Astrocyte (in vitro differentiated cells and primary cell): ENCODE results near the gene ARHGDIA. TPM values are rescaled to one million over a fixed set of nuclear protein-coding genes. Genes with fewer than 3 reads are reported as not detected.

Experiments used
- DNase-seq: peaks from one replicate; pipeline ENCODE4 v3.0.0-alpha.2; 2010; ENCODE audit warnings: low read depth
- FAIRE-seq: peaks from 2 replicates; lab custom pipeline; 2011; peaks lifted over from hg19 to GRCh38; lab: Jason Lieb, UNC
- H2AFZ ChIP-seq: 2 replicates; pipeline ENCODE4 v1.6.0; 2012; ENCODE audit warnings: low read depth, low read length, inconsistent platforms
- H3K27ac ChIP-seq: 2 replicates; pipeline ENCODE4 v1.5.1; 2011; ENCODE audit warnings: low read depth, low read length, inconsistent platforms
- H3K27me3 ChIP-seq: 2 replicates; pipeline ENCODE4 v1.6.0; 2011; ENCODE audit warnings: low read length, inconsistent platforms; ENCODE audit not compliant: insufficient read depth
- H3K36me3 ChIP-seq: 2 replicates; pipeline ENCODE4 v1.5.1; 2011; ENCODE audit warnings: low read length, inconsistent platforms; ENCODE audit not compliant: insufficient read depth
- H3K4me1 ChIP-seq: 2 replicates; pipeline ENCODE4 v1.5.1; 2011; ENCODE audit warnings: low read length, inconsistent platforms; ENCODE audit not compliant: insufficient read depth
- H3K4me2 ChIP-seq: 2 replicates; pipeline ENCODE4 v1.6.0; 2012; ENCODE audit warnings: low read length, inconsistent platforms
- H3K4me3 ChIP-seq: 2 replicates; pipeline ENCODE4 v1.5.1; 2011; ENCODE audit warnings: low read depth, mild to moderate bottlenecking, low read length, inconsistent platforms; ENCODE audit not compliant: insufficient read depth
- H3K79me2 ChIP-seq: 2 replicates; pipeline ENCODE4 v1.6.0; 2012; ENCODE audit warnings: mild to moderate bottlenecking, low read length, inconsistent platforms; ENCODE audit not compliant: insufficient read depth
- H3K9ac ChIP-seq: 2 replicates; pipeline ENCODE4 v1.6.0; 2012; ENCODE audit warnings: mild to moderate bottlenecking, low read length, inconsistent platforms
- H3K9me3 ChIP-seq: 2 replicates; pipeline ENCODE4 v1.5.1; 2012; ENCODE audit warnings: low read depth, mild to moderate bottlenecking, low read length, inconsistent platforms; ENCODE audit not compliant: insufficient read depth
- H4K20me1 ChIP-seq: 2 replicates; pipeline ENCODE4 v1.6.0; 2012; ENCODE audit warnings: low read length, inconsistent platforms; ENCODE audit not compliant: insufficient read depth
- H3K27ac Mint-ChIP-seq: one replicate; pipeline ENCODE4 v1.8.0; 2021; ENCODE audit warnings: mild to moderate bottlenecking, mixed read lengths; ENCODE audit not compliant: unreplicated experiment
- H3K27me3 Mint-ChIP-seq: one replicate; pipeline ENCODE4 v1.8.0; 2021; ENCODE audit warnings: low read depth, mixed read lengths; ENCODE audit not compliant: unreplicated experiment
- H3K36me3 Mint-ChIP-seq: one replicate; pipeline ENCODE4 v1.8.0; 2021; ENCODE audit warnings: low read depth, mixed read lengths; ENCODE audit not compliant: unreplicated experiment
- H3K4me1 Mint-ChIP-seq: one replicate; pipeline ENCODE4 v1.8.0; 2021; ENCODE audit warnings: low read depth, mixed read lengths; ENCODE audit not compliant: unreplicated experiment
- H3K4me3 Mint-ChIP-seq: one replicate; pipeline ENCODE4 v1.8.0; 2021; ENCODE audit warnings: mild to moderate bottlenecking, moderate library complexity, mixed read lengths; ENCODE audit not compliant: unreplicated experiment
- H3K9me3 Mint-ChIP-seq: one replicate; pipeline ENCODE4 v1.8.0; 2021; ENCODE audit warnings: mild to moderate bottlenecking, mixed read lengths; ENCODE audit not compliant: unreplicated experiment
- EZH2 ChIP-seq: IDR thresholded peaks from 2 replicates; pipeline ENCODE4 v1.6.1; 2012; ENCODE audit warnings: mild to moderate bottlenecking, low read length, inconsistent platforms; ENCODE audit not compliant: insufficient read depth
- total RNA-seq: library from RNA; stranded (reverse); gene quantifications from 2 replicates; pipeline ENCODE4 v1.2.1, GENCODE V29; 2021
- TF ChIP-seq, protein P1 (sequence below): IDR thresholded peaks from 2 replicates; pipeline ENCODE4 v1.5.1; 2011; ENCODE audit warnings: low read depth, mild to moderate bottlenecking, inconsistent platforms, low read length, moderate library complexity; ENCODE audit not compliant: insufficient read depth

The ARHGDIA gene
- total RNA-seq, 1 donor from 2014 or later, result 352 TPM

DNA sequence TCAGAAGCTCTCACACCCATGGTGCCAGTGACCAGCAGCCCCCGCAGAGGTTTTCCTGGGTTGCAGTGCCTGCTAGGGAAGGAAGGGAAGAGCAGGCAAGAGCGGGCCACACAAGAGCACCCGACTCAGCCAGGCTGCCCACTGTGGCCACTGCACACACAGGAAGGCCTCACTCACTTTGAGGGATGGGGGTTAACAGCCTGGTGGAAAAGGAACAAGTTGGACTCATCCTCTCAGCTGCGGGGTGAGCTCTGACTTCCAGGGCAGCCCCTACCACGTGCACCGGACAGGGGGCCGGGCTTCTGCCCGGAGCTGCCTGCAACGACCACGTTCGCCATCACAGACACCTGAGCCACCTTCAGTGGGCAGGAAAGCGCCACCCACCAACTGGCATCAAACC lies 18.9 kb downstream of the ARHGDIA start:
- H3K4me1 Mint-ChIP-seq, result peaks cover 8% of the 10 kb centered on the region
- H2AFZ ChIP-seq, result no peak overlapping the region
- no peak overlapping the region for H3K4me2 ChIP-seq
- H4K20me1 ChIP-seq, result peaks cover 68% of the 10 kb centered on the region
- DNase-seq (no peak), FAIRE-seq (no peak)
- TF ChIP-seq EZH2, result no peak
- TF ChIP-seq, protein P1, sequence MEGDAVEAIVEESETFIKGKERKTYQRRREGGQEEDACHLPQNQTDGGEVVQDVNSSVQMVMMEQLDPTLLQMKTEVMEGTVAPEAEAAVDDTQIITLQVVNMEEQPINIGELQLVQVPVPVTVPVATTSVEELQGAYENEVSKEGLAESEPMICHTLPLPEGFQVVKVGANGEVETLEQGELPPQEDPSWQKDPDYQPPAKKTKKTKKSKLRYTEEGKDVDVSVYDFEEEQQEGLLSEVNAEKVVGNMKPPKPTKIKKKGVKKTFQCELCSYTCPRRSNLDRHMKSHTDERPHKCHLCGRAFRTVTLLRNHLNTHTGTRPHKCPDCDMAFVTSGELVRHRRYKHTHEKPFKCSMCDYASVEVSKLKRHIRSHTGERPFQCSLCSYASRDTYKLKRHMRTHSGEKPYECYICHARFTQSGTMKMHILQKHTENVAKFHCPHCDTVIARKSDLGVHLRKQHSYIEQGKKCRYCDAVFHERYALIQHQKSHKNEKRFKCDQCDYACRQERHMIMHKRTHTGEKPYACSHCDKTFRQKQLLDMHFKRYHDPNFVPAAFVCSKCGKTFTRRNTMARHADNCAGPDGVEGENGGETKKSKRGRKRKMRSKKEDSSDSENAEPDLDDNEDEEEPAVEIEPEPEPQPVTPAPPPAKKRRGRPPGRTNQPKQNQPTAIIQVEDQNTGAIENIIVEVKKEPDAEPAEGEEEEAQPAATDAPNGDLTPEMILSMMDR, result no peak
- no peaks in the 10 kb centered on the region for H3K27me3 ChIP-seq
- H3K36me3 ChIP-seq, result peaks cover 36% of the 10 kb centered on the region
- no peak overlapping the region for H3K27ac Mint-ChIP-seq
- H3K4me1 ChIP-seq, result peaks cover 2% of the 10 kb centered on the region
- H3K79me2 ChIP-seq, result peaks cover 66% of the 10 kb centered on the region
- no peak overlapping the region for H3K27ac ChIP-seq
- no peak overlapping the region for H3K4me3 Mint-ChIP-seq
- H3K9me3 ChIP-seq, result no peaks in the 10 kb centered on the region
- no peak overlapping the region for H3K4me3 ChIP-seq
- peaks cover 14% of the 10 kb centered on the region for H3K36me3 Mint-ChIP-seq
- H3K27me3 Mint-ChIP-seq, result no peaks in the 10 kb centered on the region
- no peaks in the 10 kb centered on the region for H3K9me3 Mint-ChIP-seq
- no peak overlapping the region for H3K9ac ChIP-seq

DNA sequence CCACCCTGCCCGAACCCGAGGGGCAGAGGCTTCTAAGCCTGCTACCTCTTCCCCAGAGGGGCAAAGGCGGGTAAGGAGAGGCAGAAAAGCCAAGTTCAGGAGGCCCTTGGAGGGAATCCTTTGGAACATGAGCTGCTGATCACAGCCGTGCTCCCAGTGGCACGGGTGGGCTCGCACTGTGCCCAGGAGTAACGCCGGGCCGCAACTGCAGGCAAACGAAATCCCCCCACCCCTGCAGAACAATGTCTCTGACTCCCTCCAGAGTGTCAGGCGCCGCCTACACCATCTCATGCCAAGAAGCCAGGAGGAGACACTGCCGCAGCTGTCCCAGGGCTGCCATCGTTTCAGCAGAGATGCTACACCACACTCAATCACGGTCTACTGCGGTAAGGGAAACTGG lies 19.7 kb downstream of the ARHGDIA start:
- H3K27me3 ChIP-seq, result no peaks in the 10 kb centered on the region
- no peak overlapping the region for H3K9ac ChIP-seq
- H3K4me1 ChIP-seq, result no peaks in the 10 kb centered on the region
- no peak overlapping the region for H3K4me3 Mint-ChIP-seq
- DNase-seq, result no peak
- no peak overlapping the region for H3K4me3 ChIP-seq
- TF ChIP-seq, protein P1, result no peak
- no peak for TF ChIP-seq EZH2
- H2AFZ ChIP-seq, result no peak overlapping the region
- no peak overlapping the region for H3K4me2 ChIP-seq
- peaks cover 68% of the 10 kb centered on the region for H4K20me1 ChIP-seq
- H3K4me1 Mint-ChIP-seq, result peaks cover 7% of the 10 kb centered on the region
- peaks cover 15% of the 10 kb centered on the region for H3K36me3 Mint-ChIP-seq
- H3K27ac Mint-ChIP-seq, result no peak overlapping the region
- H3K36me3 ChIP-seq, result peaks cover 42% of the 10 kb centered on the region
- H3K27ac ChIP-seq, result no peak overlapping the region
- FAIRE-seq, result no peak
- no peaks in the 10 kb centered on the region for H3K27me3 Mint-ChIP-seq
- peaks cover 61% of the 10 kb centered on the region for H3K79me2 ChIP-seq
- no peaks in the 10 kb centered on the region for H3K9me3 ChIP-seq
- no peaks in the 10 kb centered on the region for H3K9me3 Mint-ChIP-seq

DNA sequence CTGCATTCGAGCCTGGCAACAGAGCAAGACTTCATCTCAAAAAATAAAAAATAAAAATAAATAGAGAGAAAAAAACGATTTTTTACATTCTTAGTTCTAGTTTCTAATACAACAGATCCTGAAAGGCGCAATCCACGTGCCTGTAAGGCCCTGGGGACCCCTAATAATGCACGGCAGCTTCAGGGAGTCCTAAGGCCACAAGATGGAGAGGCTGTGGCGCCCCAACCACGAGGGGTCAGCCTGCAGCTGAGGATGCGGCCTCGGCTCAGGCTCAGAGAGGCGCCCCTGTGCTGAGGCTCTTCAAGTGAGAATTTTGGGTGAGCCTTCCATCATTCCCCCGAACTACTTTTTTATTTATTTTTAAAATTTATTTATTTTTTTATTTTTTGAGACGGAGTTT lies 21.7 kb downstream of the ARHGDIA start:
- H3K36me3 Mint-ChIP-seq, result peaks cover 13% of the 10 kb centered on the region
- no peaks in the 10 kb centered on the region for H3K9me3 ChIP-seq
- no peaks in the 10 kb centered on the region for H3K4me1 Mint-ChIP-seq
- H3K27me3 ChIP-seq, result no peaks in the 10 kb centered on the region
- H3K79me2 ChIP-seq, result peaks cover 42% of the 10 kb centered on the region
- no peak overlapping the region for H3K4me2 ChIP-seq
- peaks cover 66% of the 10 kb centered on the region for H4K20me1 ChIP-seq
- no peak overlapping the region for H3K27ac ChIP-seq
- no peaks in the 10 kb centered on the region for H3K4me1 ChIP-seq
- DNase-seq (no peak), FAIRE-seq (no peak)
- no peak overlapping the region for H2AFZ ChIP-seq
- TF ChIP-seq, protein P1, result no peak
- no peak for TF ChIP-seq EZH2
- H3K27me3 Mint-ChIP-seq, result no peaks in the 10 kb centered on the region
- H3K27ac Mint-ChIP-seq, result no peak overlapping the region
- H3K4me3 ChIP-seq, result no peak overlapping the region
- no peaks in the 10 kb centered on the region for H3K9me3 Mint-ChIP-seq
- peaks cover 51% of the 10 kb centered on the region for H3K36me3 ChIP-seq
- no peak overlapping the region for H3K4me3 Mint-ChIP-seq
- no peak overlapping the region for H3K9ac ChIP-seq
